GM12878 (cell line): Measurements from ENCODE around the gene CREB3L1. TPM values are rescaled to one million over a fixed set of nuclear protein-coding genes. Genes with fewer than 3 reads are reported as not detected.
A peak's percentile ranks its signal among the peaks of the same experiment; 100 is the strongest.

Experiments
- ATAC-seq: fragments of 200-7000 bp; cut with Tn5 transposase; 3 replicates; pipeline ENCODE4 v1.9.1; 2020; ENCODE audit warnings: mild to moderate bottlenecking, moderate library complexity
- BruUV-seq: library from RNA; stranded (reverse); fragments of 400-500 nt; replicated peaks from 2 replicates; lab custom pipeline; 2021; lab: Mats Ljungman, UMichigan
- CTCF ChIA-PET: fragments of 300-600 bp; sonication (Branson Sonifier 250); formaldehyde crosslinking; extraction: SDS; loops from one replicate; lab custom pipeline; 2021; ENCODE audit warnings: inconsistent platforms; lab: Yijun Ruan, JAX
- POLR2A ChIA-PET: fragments of 350-600 bp; formaldehyde crosslinking; extraction: SDS; loops from one replicate; lab custom pipeline; 2021; ENCODE audit warnings: inconsistent platforms; lab: Charles Lee
- RAD21 ChIA-PET: fragments of 300-600 bp; sonication (Branson Sonifier 250); formaldehyde crosslinking; loops from one replicate; lab custom pipeline; 2023; ENCODE audit warnings: antibody characterized with exemption; ENCODE audit not compliant: unreplicated experiment; lab: Charles Lee
- SMC1A ChIA-PET: fragments of 300-600 bp; sonication (Branson Sonifier 250); formaldehyde crosslinking; loops from one replicate; lab custom pipeline; 2023; ENCODE audit not compliant: unreplicated experiment, uncharacterized antibody; lab: Charles Lee
- DNase-seq: peaks from one replicate; pipeline ENCODE4 v3.0.0-alpha.2; 2011; ENCODE audit warnings: low read depth, low spot score
- FAIRE-seq: peaks from 3 replicates; lab custom pipeline; 2011; peaks lifted over from hg19 to GRCh38; lab: Jason Lieb, UNC
- H2AFZ ChIP-seq: 2 replicates; pipeline ENCODE4 v1.6.0; 2011; ENCODE audit warnings: low read depth, low read length, control low read depth; ENCODE audit not compliant: control insufficient read depth
- H3K27ac ChIP-seq: 2 replicates; pipeline ENCODE4 v1.5.1; 2011; ENCODE audit warnings: control low read depth; ENCODE audit not compliant: control insufficient read depth, insufficient read depth
- H3K27me3 ChIP-seq, 2 experiments: replicated peaks in 1 of 2; 2 replicates each; pipeline versions ENCODE4 v1.6.0 to v1.6.1; 2011; ENCODE audit warnings: low read length in 1 of 2; ENCODE audit not compliant: control insufficient read depth in 2 of 2, insufficient read depth in 2 of 2
- H3K36me3 ChIP-seq, 2 experiments: 2 replicates each; pipeline ENCODE4 v1.5.1; 2011; ENCODE audit warnings: low read length in 1 of 2; ENCODE audit not compliant: control insufficient read depth in 2 of 2, insufficient read depth in 2 of 2
- H3K4me1 ChIP-seq: 2 replicates; pipeline ENCODE4 v1.6.1; 2011; ENCODE audit warnings: mild to moderate bottlenecking, low read length, moderate library complexity, mixed read lengths; ENCODE audit not compliant: control insufficient read depth, insufficient read depth
- H3K4me2 ChIP-seq: 2 replicates; pipeline ENCODE4 v1.6.0; 2011; ENCODE audit warnings: control low read depth; ENCODE audit not compliant: control insufficient read depth, insufficient read depth
- H3K4me3 ChIP-seq: fragments of 200-600 bp; sonication (generic); 2 replicates; pipeline ENCODE4 v1.5.1; 2016
- H3K79me2 ChIP-seq: 2 replicates; pipeline ENCODE4 v1.6.0; 2011; ENCODE audit warnings: low read length; ENCODE audit not compliant: control insufficient read depth, insufficient read depth
- H3K9ac ChIP-seq: 2 replicates; pipeline ENCODE4 v1.8.0; 2011; ENCODE audit warnings: low read length, control low read depth, mixed read lengths; ENCODE audit not compliant: control insufficient read depth, insufficient read depth
- H3K9me3 ChIP-seq: replicated peaks from 3 replicates; pipeline ENCODE4 v1.5.1; 2011; ENCODE audit warnings: mild to moderate bottlenecking, low read length; ENCODE audit not compliant: control insufficient read depth, insufficient read depth
- H4K20me1 ChIP-seq: 2 replicates; pipeline ENCODE4 v1.6.0; 2011; ENCODE audit not compliant: control insufficient read depth, insufficient read depth
- BHLHE40 ChIP-seq, 2 experiments: fragments of 450-650 bp in 1 of 2; IDR thresholded peaks; 2 replicates each; pipeline ENCODE4 v1.6.1; 2011 to 2017; ENCODE audit warnings: low read depth in 2 of 2, borderline replicate concordance in 1 of 2, improper control_type of control experiment in 1 of 2, low read length in 1 of 2, mild to moderate bottlenecking in 1 of 2
- CEBPZ ChIP-seq: fragments of 150-350 bp; IDR thresholded peaks from 2 replicates; pipeline ENCODE4 v1.6.1; 2016; ENCODE audit warnings: low read depth, low read length
- CHD4 ChIP-seq: fragments of 200-600 bp; sonication (generic); IDR thresholded peaks from 2 replicates; pipeline ENCODE4 v1.6.1; 2016; ENCODE audit warnings: mild to moderate bottlenecking
- DPF2 ChIP-seq: fragments of 450-650 bp; IDR thresholded peaks from 2 replicates; pipeline ENCODE4 v1.6.1; 2017; ENCODE audit warnings: mild to moderate bottlenecking
- EED ChIP-seq: sonication (generic); IDR thresholded peaks from 2 replicates; pipeline ENCODE4 v1.6.1; 2016; ENCODE audit warnings: antibody characterized with exemption, low read depth
- EZH2 ChIP-seq: IDR thresholded peaks from 2 replicates; pipeline ENCODE4 v1.6.1; 2012; ENCODE audit warnings: low read depth, mild to moderate bottlenecking, control low read depth, inconsistent platforms, low read length, borderline replicate concordance; ENCODE audit not compliant: control insufficient read depth
- HDGF ChIP-seq: fragments of 450-650 bp; IDR thresholded peaks from 2 replicates; pipeline ENCODE4 v1.6.1; 2016; ENCODE audit warnings: antibody characterized with exemption
- JUNB ChIP-seq: IDR thresholded peaks from 2 replicates; pipeline ENCODE4 v1.6.1; 2016; ENCODE audit warnings: antibody characterized with exemption, mild to moderate bottlenecking
- KAT2A ChIP-seq: conservative IDR thresholded peaks from 2 replicates; pipeline ENCODE4 v1.6.1; 2011; ENCODE audit warnings: low read depth, low read length; ENCODE audit not compliant: control insufficient read depth
- KLF5 ChIP-seq: fragments of 450-650 bp; IDR thresholded peaks from 2 replicates; pipeline ENCODE4 v1.6.1; 2014; ENCODE audit warnings: mild to moderate bottlenecking; ENCODE audit not compliant: partially characterized antibody
- MTA2 ChIP-seq: fragments of 450-650 bp; IDR thresholded peaks from 2 replicates; pipeline ENCODE4 v1.6.1; 2016; ENCODE audit warnings: low read depth, mild to moderate bottlenecking, moderate library complexity
- NFXL1 ChIP-seq: fragments of 450-650 bp; IDR thresholded peaks from 2 replicates; pipeline ENCODE4 v1.6.1; 2017; ENCODE audit warnings: antibody characterized with exemption, mild to moderate bottlenecking, borderline replicate concordance
- NFYA ChIP-seq: IDR thresholded peaks from 2 replicates; pipeline ENCODE4 v1.6.1; 2011; ENCODE audit warnings: low read depth, mild to moderate bottlenecking, low read length, improper control_type of control experiment, borderline replicate concordance
- POLR2A ChIP-seq: IDR thresholded peaks from 2 replicates; pipeline ENCODE4 v1.6.1; 2011; ENCODE audit warnings: low read depth, mild to moderate bottlenecking, low read length
- RB1 ChIP-seq: fragments of 450-650 bp; formaldehyde crosslinking; IDR thresholded peaks from 2 replicates; pipeline ENCODE4 v1.6.1; 2017; ENCODE audit warnings: mild to moderate bottlenecking, borderline replicate concordance
- SIX5 ChIP-seq: IDR thresholded peaks from 2 replicates; pipeline ENCODE4 v1.6.1; 2011; ENCODE audit warnings: mild to moderate bottlenecking, low read depth, low read length, moderate library complexity; ENCODE audit not compliant: severe bottlenecking
- ZBED1 ChIP-seq: IDR thresholded peaks from 2 replicates; pipeline ENCODE4 v1.6.1; 2016; ENCODE audit warnings: borderline replicate concordance
- ZNF687 ChIP-seq: fragments of 450-650 bp; IDR thresholded peaks from 2 replicates; pipeline ENCODE4 v1.6.1; 2017; ENCODE audit warnings: mild to moderate bottlenecking, moderate library complexity
- WGBS: methylation state at CpG from one replicate; pipeline ENCODE4 v1.1.6; 2016; ENCODE audit warnings: low lambda C conversion rate; ENCODE audit not compliant: insufficient replicate concordance, insufficient coverage; ENCODE audit errors: missing lambda C conversion rate; 5-methylcytosine and 5-hydroxymethylcytosine counted together
- in situ Hi-C: fragments of 300-500 bp; cut with MboI; formaldehyde crosslinking; loops from 9 replicates; pipeline ENCODE4 v1.14.3; 2018; ENCODE audit warnings: mixed read lengths
- intact Hi-C: fragments of 100-400 bp; cut with micrococcal nuclease; formaldehyde crosslinking; loops from one replicate; pipeline ENCODE4 v1.14.2; 2022; ENCODE audit not compliant: unreplicated experiment
- polyA plus RNA-seq, 11 experiments: library from polyadenylated mRNA; depleted of rRNA in 4 of 11; unstranded in 6 of 11; stranded (reverse) in 5 of 11; fragments of >200 nt; fragmentation: Nextera tagmentation in 4 of 11; fragmentation: Illumina TruSeq in 1 of 11; extraction: Ambion mirVana in 4 of 11; extraction: Trizol in 1 of 11; gene quantifications; 1 replicate in 1 of 11; 2 replicates in 10 of 11; pipeline versions ENCODE4 v1.2.1 to v1.2.3, GENCODE V29; 2011 to 2016; ENCODE audit warnings: inconsistent platforms in 2 of 11, missing spikeins in 2 of 11, low read depth in 1 of 11
- total RNA-seq, 4 experiments: library from RNA; depleted of rRNA in 3 of 4; stranded (reverse); fragments of >200 nt in 3 of 4; fragmentation: Illumina TruSeq in 1 of 4; extraction: Trizol in 1 of 4; gene quantifications; 2 replicates each; pipeline versions ENCODE4 v1.2.1 to v1.2.3, GENCODE V29; 2013 to 2021

CREB3L1 gene
- total and polyA plus RNA-seq, 10 of the 15 experiments (the other 5 are each of a cell fraction or from before 2014, with no cell fraction given): 0.03 to 1.4 (median 0.22) TPM

GRCh38 chr11:46309814-46310259 lies 32.4 kb downstream of the CREB3L1 start:
- SMC1A ChIA-PET: interaction anchor here (0.6 to 7.0 kb wide), 16 partner anchors 8 to 337 kb away, joined by 3 to 120 read pairs (median 4); partner anchors contain the start of gene CREB3L1
- Histone ChIP-seq H3K4me2 (no peak overlapping the region), H3K36me3 (no peaks in the 10 kb centered on the region), H4K20me1 (no peaks in the 10 kb centered on the region), H2AFZ (peak overlapping the region; percentile 4; the same call in 1 of the 2 replicates), H3K9me3 (no peaks in the 10 kb centered on the region), H3K4me1 (peaks cover 7% of the 10 kb centered on the region), H3K9ac (no peak overlapping the region), H3K79me2 (no peaks in the 10 kb centered on the region), H3K27me3 (no peaks in the 10 kb centered on the region; a peak in 1 of 4 replicates), H3K27ac (peak overlapping the region; percentile 33; the same call in 1 of the 2 replicates), H3K4me3 (no peak overlapping the region)
- CTCF ChIA-PET: interaction anchor here (0.6 to 14.4 kb wide), 30 partner anchors 8 to 538 kb away, joined by 3 to 626 read pairs (median 5); partner anchors contain the start of genes CREB3L1 and DGKZ
- peak; percentile 88 for ATAC-seq
- POLR2A ChIA-PET: interaction anchor here (0.5 to 1.5 kb wide), 5 partner anchors 32 to 167 kb away, joined by 3 to 9 read pairs (median 3); partner anchors contain the start of gene CREB3L1
- BruUV-seq: no TSS peak
- RAD21 ChIA-PET: interaction anchor here (0.7 to 14.8 kb wide), 14 partner anchors 9 to 94 kb away, joined by 3 to 316 read pairs (median 3); partner anchors contain the start of genes CREB3L1 and DGKZ
- intact Hi-C loops: loop anchor here (5.0 to 10.0 kb wide), 2 partner anchors 188 to 345 kb away; partner anchors contain the start of gene PHF21A
- FAIRE-seq: peak; percentile 35
- DNase-seq: no peak
- in situ Hi-C loops: loop anchor here (5.0 kb wide), 1 partner anchor 68 kb away; no protein-coding TSS in a partner anchor
- WGBS: 9% methylated on average over 4 of the region's 4 CpGs
- no peak for TF ChIP-seq NFYA
- TF ChIP-seq SIX5: no peak
- TF ChIP-seq MTA2: 0 out of 2 replicates have a peak, but pooled peaks have one; percentile 19
- 0 out of 2 replicates have a peak, but pooled peaks have one; percentile 35 for TF ChIP-seq DPF2
- no peak for TF ChIP-seq ZBED1
- TF ChIP-seq CEBPZ: no peak
- no peak for TF ChIP-seq POLR2A
- no peak for TF ChIP-seq RB1
- TF ChIP-seq HDGF: 0 out of 2 replicates have a peak, but pooled peaks have one; percentile 56
- TF ChIP-seq KLF5: no peak
- TF ChIP-seq BHLHE40 (IDR thresholded peaks at IDR 0.05; ENCODE audit: borderline replicate concordance in 1 of 2, low read depth in 2 of 2, low read length in 1 of 2): no peak
- TF ChIP-seq EZH2: no peak
- TF ChIP-seq EED: peak; percentile 56
- no peak for TF ChIP-seq KAT2A
- TF ChIP-seq JUNB: peak; percentile 13; the same call in 1 of the 2 replicates
- TF ChIP-seq ZNF687: no peak
- TF ChIP-seq NFXL1: no peak
- no peak for TF ChIP-seq CHD4
